Stimulated activated effector memory CD8-positive, alpha-beta T cell treated with anti-CD3 and anti-CD28 coated beads, Interleukin-12 subunit alpha, Interleukin-12 subunit beta, amount 100 ng/mL, for 72 hours (primary cell): ENCODE data around the gene TSPAN16.
"Not testable (repeated sequence)": the region's sequence is repeated elsewhere in the genome, so short reads cannot be mapped to it uniquely, and the experiment has no call there.

Source experiments
- ATAC-seq: fragments of 150-1000 bp; cut with Tn5 transposase; 2 replicates; pipeline ENCODE4 v1.10.0; 2021
- DNase-seq, 2 donors: peaks; one replicate each; pipeline ENCODE4 v3.0.0; 2021 to 2022; ENCODE audit warnings: low spot score in 2 of 2
- H3K27ac Mint-ChIP-seq: one replicate; pipeline ENCODE4 v1.8.0; 2022; ENCODE audit warnings: mild to moderate bottlenecking, mixed read lengths
- H3K36me3 Mint-ChIP-seq: one replicate; pipeline ENCODE4 v1.8.0; 2022; ENCODE audit warnings: mild to moderate bottlenecking, mixed read lengths
- H3K4me1 Mint-ChIP-seq: one replicate; pipeline ENCODE4 v1.8.0; 2022; ENCODE audit warnings: mixed read lengths
- H3K4me3 Mint-ChIP-seq: one replicate; pipeline ENCODE4 v1.8.0; 2022; ENCODE audit warnings: mild to moderate bottlenecking, mixed read lengths
- H3K9me3 Mint-ChIP-seq: one replicate; pipeline ENCODE4 v1.8.0; 2022; ENCODE audit warnings: mixed read lengths

TSPAN16 gene

DNA sequence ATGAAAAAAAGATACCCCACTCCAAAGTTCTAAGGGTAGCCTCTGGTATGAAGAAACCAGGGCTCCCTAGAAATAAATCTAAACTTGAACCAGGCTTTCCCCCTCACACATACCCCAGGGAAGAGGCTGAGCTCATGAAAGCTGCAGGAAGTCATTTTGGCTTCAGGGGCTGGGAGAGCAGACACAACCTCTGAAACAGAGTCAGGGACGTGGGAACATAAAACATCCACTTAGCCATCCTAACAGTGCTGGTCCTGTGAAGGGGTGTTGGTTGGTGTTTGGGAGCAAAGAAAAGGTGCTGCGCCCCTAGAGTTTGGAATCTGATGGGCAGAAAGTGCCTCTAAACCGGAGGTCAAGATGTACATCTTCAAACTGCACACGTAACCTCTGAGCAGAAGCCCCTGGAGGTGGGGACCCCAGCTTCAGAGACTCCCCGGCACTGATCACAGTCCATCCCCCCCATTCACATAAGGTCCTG is 27.7 kb downstream of the TSPAN16 start:
- ATAC-seq (no peak), DNase-seq (no peak)
- Mint-ChIP-seq H3K4me1 (peaks cover 20% of the 10 kb centered on the region), H3K4me3 (peak overlapping the region; percentile 50), H3K9me3 (no peaks in the 10 kb centered on the region), H3K27ac (peak overlapping the region; percentile 96), H3K36me3 (peaks cover 6% of the 10 kb centered on the region)

DNA sequence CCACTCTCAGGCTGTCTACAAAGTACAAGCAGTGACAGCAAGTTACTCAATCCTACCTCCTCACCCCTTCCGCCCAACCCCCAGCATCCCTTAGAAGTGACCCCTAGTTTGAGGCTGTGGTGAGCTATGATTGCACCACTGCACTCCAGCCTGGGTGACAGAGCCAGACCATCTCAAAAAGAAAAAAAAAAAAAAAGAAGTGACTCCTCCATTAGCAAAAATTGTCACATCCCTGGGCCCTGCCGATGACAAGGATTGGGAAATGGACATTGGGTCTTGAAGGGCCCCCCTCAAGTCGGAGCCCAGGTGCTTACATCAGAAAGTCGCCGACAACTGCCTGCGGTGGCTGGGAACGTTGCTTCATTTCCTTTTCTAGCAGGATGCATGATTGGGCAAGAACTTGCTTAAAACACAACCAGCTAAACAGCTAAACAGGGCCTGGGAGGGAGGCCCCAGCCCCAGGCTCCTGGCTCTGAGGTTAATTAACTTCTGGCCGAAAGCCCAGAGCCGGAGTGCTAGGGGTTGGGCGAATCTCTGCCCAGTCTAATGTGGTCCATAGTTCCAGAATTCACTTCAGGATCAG is 28.2 kb downstream of the TSPAN16 start:
- Mint-ChIP-seq H3K9me3 (no peaks in the 10 kb centered on the region), H3K36me3 (peaks cover 6% of the 10 kb centered on the region), H3K27ac (peak overlapping the region; percentile 96), H3K4me1 (peaks cover 20% of the 10 kb centered on the region), H3K4me3 (peak overlapping the region; percentile 50)
- ATAC-seq (peak; percentile 84), DNase-seq (peak in 1 of 2 donors; percentile 70)

DNA sequence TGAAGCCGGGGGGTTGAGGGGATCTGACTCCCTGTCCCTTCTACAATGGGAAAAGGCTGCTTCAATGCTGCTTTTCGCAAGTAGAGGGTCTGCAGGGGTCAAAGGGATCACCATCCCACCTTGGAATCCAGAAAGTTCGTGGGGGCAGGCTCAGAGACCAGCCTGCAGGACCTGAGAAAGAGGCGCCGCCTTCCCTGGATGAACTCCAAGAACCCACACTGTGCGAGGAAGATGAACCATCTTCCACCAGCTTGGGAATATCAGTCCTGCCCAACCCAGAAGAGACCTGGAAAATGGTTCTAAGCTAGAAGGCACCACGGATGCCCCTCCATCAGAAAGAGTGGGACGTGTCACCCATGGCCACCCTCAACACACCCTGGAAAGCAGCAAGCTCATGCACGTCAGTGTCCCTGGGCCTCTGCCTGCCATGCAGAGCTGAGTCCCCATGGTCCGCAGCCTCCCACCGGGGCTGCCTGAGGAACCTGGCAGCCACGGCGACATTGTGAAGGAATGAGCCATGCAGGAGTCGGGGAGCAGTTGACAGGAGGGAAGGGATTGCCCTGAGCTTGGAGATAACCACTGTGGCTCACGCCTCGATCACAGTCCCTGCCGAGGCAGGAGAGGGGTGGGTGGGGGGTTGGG is 28.9 kb downstream of the TSPAN16 start:
- Mint-ChIP-seq H3K9me3 (no peaks in the 10 kb centered on the region), H3K27ac (peak overlapping the region; percentile 96), H3K4me1 (peaks cover 20% of the 10 kb centered on the region), H3K4me3 (peak overlapping the region; percentile 50), H3K36me3 (peaks cover 9% of the 10 kb centered on the region)
- ATAC-seq (no peak), DNase-seq (no peak)

DNA sequence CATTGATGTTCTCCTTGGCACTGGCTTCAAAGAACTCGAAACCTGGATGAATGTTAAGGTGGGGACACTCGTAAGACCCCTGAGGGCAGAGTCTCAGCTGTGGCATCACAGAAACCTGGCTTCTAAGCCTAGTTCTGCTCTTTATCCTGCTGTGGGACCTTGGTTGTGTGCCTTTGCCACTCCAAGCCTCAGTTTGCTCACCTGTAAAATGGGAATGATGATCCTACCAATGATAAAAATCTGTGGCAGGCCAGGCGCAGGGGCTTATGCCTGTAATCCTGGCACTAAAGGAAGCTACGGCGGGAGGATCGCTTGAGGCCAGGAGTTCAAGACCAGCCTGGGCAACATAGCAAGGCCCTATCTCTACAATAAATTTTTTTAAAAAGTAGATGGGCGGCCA is 29.6 kb downstream of the TSPAN16 start:
- ATAC-seq (no peak), DNase-seq (no peak)
- Mint-ChIP-seq H3K36me3 (peaks cover 13% of the 10 kb centered on the region), H3K9me3 (no peaks in the 10 kb centered on the region), H3K4me1 (peaks cover 20% of the 10 kb centered on the region), H3K27ac (peak overlapping the region; percentile 96), H3K4me3 (no peak overlapping the region)

DNA sequence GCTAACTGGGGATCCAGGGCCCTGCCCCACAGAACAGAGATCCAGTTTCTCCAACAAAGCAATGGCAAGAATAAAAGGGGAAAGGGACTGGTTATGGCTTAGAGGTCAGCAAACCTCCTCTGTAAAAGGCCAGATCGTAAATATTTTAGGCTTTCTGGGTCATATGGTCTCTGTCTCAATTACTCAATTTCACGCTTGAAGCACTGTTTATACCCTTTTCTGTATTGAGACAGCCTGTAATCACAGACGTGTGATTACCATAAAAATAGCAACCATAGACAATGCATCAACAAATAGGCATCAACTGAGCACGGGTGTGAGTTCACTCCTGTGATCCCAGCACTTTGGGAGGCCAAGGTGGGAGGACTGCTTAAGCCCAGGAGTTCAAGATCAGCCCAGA is 34.2 kb downstream of the TSPAN16 start:
- DNase-seq: no peak
- no peak overlapping the region for H3K27ac Mint-ChIP-seq
- H3K4me3 Mint-ChIP-seq: no peak overlapping the region

DNA sequence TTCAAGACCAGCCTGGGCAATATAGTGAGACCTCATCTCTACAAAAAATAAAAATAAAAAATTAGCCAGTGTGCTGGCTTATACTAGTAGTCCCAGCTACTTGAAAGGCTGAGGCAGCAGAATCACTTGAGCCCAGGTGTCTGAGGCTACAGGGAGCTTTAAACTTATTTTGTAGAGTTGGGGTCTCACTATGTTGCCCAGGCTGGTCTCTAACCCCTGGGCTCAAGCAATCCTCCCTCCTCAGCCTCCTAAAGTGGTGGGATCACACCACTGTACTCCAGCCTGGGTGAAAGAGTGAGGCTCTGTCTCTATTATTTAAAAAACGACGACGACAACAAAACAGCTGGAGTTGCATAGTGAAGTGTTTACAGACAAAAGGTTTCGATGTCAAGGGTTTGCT is 35.5 kb downstream of the TSPAN16 start:
- no peaks in the 10 kb centered on the region for H3K9me3 Mint-ChIP-seq
- ATAC-seq (no peak), DNase-seq (no peak)
- no peaks in the 10 kb centered on the region for H3K4me1 Mint-ChIP-seq
- no peak overlapping the region for H3K4me3 Mint-ChIP-seq
- H3K27ac Mint-ChIP-seq: no peak overlapping the region
- H3K36me3 Mint-ChIP-seq: peaks cover 59% of the 10 kb centered on the region

More for the DNA sequence above, 34.2 kb downstream of the TSPAN16 start:
- Mint-ChIP-seq H3K9me3 (no peaks in the 10 kb centered on the region), H3K36me3 (peaks cover 46% of the 10 kb centered on the region), H3K4me1 (no peaks in the 10 kb centered on the region)
- ATAC-seq: no peak

DNA sequence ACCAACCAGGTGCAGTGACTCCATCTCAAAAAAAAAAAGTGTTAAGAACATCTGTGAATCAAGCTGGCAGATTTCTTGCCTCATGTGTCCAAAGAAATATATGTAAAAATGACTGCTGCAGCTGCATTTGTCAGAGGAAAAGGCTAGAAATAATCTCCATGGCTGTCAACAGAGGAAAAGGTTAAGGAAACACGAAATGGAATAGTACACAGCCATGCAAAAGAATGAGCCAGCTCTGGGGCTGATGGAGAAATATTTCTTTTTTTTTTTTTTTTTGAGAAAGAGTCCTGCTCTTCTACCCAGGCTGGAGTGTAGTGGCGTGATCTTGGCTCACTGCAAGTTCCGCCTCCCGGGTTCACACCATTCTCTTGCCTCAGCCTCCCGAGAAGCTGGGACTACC is 36.9 kb downstream of the TSPAN16 start:
- Mint-ChIP-seq H3K4me1 (no peaks in the 10 kb centered on the region), H3K36me3 (peaks cover 59% of the 10 kb centered on the region), H3K9me3 (no peaks in the 10 kb centered on the region), H3K27ac (no peak overlapping the region), H3K4me3 (no peak overlapping the region)
- ATAC-seq: no peak
- no peak for DNase-seq

DNA sequence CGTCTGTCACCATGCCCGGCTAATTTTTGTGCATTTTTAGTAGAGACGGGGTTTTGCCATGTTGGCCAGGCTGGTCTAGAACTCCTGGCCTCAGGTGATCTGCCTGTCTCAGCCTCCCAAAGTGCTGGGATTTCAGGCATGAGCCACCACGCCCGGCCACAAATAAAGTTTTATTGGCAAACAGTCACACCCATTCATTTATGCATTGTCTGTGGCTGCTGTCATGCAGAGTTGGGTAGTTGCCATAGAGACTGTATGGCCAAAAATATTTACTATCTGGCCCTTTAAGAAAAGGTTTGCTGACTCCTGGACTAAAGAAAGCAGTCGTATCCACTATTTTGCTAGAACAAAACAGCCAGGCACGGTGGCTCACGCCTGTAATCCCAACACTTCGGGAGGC is 37.9 kb downstream of the TSPAN16 start:
- H3K27ac Mint-ChIP-seq, H3K4me1 Mint-ChIP-seq, H3K9me3 Mint-ChIP-seq, ATAC-seq, H3K4me3 Mint-ChIP-seq, DNase-seq: not testable (repeated sequence)
- peaks cover 53% of the 10 kb centered on the region for H3K36me3 Mint-ChIP-seq

DNA sequence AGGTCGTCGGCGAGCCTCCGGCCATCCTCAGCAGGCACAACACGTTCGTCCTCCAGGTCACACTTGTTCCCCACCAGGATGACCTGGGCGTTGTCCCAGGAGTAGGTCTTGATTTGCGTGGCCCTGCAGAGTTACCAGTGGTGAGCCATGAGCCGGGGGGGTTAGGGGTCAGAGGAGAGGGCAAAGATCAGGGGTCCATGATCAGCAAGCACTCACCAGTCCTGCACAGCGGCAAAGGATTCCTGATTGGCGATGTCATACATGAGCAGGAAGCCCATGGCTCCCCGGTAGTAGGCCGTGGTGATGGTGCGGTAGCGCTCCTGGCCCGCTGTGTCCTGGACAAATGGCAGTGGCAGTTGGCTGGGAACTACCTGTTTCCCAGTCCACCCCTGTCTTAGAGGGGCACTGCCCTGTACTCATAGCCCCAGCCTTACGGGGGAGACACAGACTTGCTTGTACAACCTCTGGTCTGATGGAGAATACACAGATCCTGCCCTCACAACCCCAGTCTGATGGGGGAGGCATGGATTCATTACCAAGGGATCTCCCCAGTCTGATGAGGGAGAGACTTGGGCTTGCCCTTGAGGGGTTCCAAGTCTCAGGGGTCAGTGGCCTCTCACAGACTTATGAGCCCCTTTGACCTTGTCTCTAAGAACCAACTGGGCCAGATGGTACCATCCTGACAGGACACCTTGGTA is 39.6 kb downstream of the TSPAN16 start:
- ATAC-seq: no peak
- no peak overlapping the region for H3K4me3 Mint-ChIP-seq
- DNase-seq: no peak
- H3K9me3 Mint-ChIP-seq: no peaks in the 10 kb centered on the region
- peaks cover 16% of the 10 kb centered on the region for H3K4me1 Mint-ChIP-seq
- H3K27ac Mint-ChIP-seq: no peak overlapping the region
- peaks cover 47% of the 10 kb centered on the region for H3K36me3 Mint-ChIP-seq

DNA sequence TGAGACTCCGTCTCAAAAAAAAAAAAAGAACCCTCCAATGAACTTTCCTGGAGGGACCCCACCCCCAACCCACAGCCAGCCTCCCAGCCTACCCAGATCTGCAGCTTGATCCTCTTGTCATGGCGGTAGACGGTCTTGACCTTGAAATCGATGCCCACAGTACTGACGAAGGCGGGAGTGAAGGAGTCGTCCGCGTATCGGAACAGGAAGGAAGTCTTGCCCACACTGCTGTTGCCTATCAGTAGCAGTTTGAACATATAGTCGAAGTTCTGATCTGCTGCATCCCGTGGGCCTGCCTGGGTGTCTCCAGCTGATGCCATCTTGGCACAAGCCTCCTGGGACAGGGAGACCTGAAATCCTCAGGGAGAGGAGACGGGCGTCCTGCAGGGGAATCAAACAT is 41.1 kb downstream of the TSPAN16 start:
- H3K4me3 Mint-ChIP-seq: peak overlapping the region; percentile 7
- DNase-seq: no peak
- H3K36me3 Mint-ChIP-seq: peaks cover 42% of the 10 kb centered on the region
- no peak overlapping the region for H3K27ac Mint-ChIP-seq
- H3K4me1 Mint-ChIP-seq: peaks cover 16% of the 10 kb centered on the region
- H3K9me3 Mint-ChIP-seq: no peaks in the 10 kb centered on the region
- no peak for ATAC-seq

DNA sequence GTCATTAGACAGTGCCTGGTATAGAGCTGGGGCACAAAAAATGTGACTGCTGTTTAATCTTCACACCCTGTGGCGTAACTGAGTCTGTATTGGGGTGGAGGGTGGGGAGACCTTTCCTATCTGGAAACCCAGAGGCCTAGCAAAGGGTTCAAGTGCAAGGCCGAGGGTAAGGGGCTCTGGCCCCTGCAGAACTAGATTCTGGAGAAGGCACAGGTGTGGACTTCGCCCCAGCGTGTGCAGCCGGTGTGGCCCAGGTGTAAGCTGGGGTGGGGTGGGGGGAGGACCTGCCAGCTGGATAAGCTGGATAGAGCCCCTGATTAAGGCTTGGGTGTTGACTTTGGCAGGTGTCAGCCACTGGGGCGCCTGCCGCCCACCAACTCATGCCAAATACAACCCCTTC is 42.2 kb downstream of the TSPAN16 start:
- no peak overlapping the region for H3K27ac Mint-ChIP-seq
- H3K4me1 Mint-ChIP-seq: peaks cover 16% of the 10 kb centered on the region
- no peak for ATAC-seq

DNA sequence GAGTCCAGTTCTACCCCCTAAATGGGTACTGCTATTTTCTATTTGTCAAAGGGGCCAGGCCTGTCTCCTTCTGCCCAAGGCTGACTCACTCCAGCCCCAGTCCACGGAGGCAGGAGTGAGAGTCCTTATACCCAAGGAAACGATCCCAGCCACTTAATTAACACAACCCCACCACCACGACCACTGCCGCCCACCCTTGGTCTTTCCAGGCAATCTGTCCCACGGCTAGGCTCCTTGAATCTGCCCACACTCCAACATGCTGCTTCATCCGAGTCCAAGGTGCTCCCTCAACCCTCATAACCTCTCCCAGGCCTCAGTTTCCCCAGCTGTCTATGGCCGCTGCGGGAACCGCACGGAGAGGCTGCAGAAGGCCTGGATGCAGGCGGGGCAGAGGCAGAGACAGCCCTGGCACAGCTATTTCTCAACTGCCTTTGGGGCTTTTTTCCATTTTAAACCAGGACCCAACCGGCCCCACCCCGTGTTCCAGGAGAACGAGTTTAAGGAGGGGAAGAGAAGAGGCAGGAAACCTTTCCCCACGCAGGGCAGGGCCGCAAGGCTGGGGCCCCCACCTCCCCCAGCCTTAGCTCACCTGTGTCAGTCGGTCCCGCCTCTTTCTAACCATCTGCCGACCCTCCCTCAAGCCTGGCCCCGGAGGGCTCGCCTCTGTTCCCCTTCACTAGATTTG is 42.8 kb downstream of the TSPAN16 start:
- Mint-ChIP-seq H3K36me3 (peaks cover 39% of the 10 kb centered on the region), H3K27ac (peak overlapping the region; percentile 76)
- ATAC-seq: no peak

More for the DNA sequence above, 42.2 kb downstream of the TSPAN16 start:
- Mint-ChIP-seq H3K9me3 (no peaks in the 10 kb centered on the region), H3K36me3 (peaks cover 45% of the 10 kb centered on the region), H3K4me3 (peak overlapping the region; percentile 79)
- no peak for DNase-seq

DNA sequence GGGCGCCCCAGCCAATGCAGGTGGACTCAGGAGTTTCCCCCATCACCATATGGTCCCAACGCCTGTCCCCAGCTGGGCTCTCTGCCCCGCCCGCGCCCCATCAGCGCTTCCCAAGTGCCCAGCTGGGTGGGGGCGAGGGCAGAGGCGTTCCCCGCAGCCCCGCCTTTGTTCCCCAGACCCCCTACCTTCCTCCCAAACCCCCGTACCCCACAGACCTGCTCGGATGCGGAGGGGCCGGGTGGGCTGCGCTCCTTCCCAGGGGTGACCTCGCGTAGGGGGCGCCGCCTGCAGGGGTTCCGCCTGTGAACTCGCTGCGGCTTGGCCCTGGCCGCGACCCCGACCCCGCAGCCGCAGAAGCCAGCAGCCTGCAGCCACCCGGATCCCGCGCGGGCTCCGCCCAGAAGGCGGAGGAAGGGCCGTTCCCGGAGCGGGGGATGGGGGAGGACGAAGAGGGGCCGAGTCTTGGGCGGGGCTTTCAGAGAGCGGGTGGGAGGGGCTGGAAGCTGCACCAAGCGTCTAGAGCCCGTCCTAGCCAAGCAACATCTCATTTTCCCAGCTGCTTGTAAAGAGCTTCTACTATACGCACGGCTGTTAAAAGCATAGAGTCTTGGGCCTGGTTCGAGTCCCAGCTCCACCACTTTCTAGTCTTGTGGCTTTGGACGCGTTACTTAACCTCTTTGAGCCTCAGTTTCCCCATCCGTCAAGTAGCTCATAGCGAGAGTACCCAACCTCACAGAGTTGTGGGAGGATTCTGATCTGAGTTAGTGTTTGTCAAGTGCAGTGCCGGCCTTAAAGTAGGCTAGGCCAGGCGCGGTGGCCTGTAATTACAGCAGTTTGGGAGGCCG is 43.5 kb downstream of the TSPAN16 start, which contains the start of gene RAB3D:
RAB3D (minus strand) TSS at position 404 of the 845 bp plus-strand sequence. CDS start 2,258 bp downstream, outside the sequence.
- ATAC-seq (peak; percentile 95), DNase-seq (peak; percentile 70 to 87)
- Mint-ChIP-seq H3K27ac (peak within 1 kb of the TSS; percentile 76), H3K36me3 (peaks cover 31% of the 10 kb centered on the region), H3K4me1 (peaks cover 19% of the 10 kb centered on the region), H3K4me3 (peak within 1 kb of the TSS; percentile 79), H3K9me3 (no peaks in the 10 kb centered on the region)

More for the DNA sequence above, 42.8 kb downstream of the TSPAN16 start:
- DNase-seq: no peak
- Mint-ChIP-seq H3K4me3 (peak overlapping the region; percentile 79), H3K4me1 (peaks cover 16% of the 10 kb centered on the region), H3K9me3 (no peaks in the 10 kb centered on the region)

DNA sequence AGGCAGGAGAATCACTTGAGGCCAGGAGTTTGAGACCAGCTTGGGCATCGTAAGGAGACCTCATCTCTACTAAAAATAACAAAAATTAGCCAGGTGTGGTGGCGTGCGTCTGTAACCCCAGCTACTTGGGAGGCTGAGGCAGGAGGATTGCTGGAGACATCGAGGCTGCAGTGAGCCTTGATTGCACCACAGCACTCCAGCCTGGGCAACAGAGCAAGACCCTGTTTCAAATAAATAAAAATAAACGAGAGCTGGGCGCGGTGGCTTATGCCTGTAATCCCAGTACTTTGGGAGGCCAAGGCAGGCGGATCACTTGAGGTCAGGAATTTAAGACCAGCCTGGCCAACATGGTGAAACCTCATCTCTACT is 44.1 kb downstream of the TSPAN16 start:
- ATAC-seq, DNase-seq, H3K9me3 Mint-ChIP-seq: not testable (repeated sequence)
- Mint-ChIP-seq H3K4me3 (peak overlapping the region; percentile 79), H3K27ac (peak overlapping the region; percentile 76), H3K36me3 (peaks cover 25% of the 10 kb centered on the region), H3K4me1 (peaks cover 25% of the 10 kb centered on the region)
